WTC11 (cell line): ENCODE results near the gene STYXL2. TPM values are rescaled to one million over a fixed set of nuclear protein-coding genes. Genes with fewer than 3 reads are reported as not detected.

Source experiments
- ATAC-seq: fragments of 200-7000 bp; cut with Tn5 transposase; 2 replicates; pipeline ENCODE4 v1.10.0; 2021; ENCODE audit warnings: mild to moderate bottlenecking, moderate library complexity
- CTCF ChIA-PET: fragments of 300-600 bp; sonication (Branson Sonifier 250); formaldehyde crosslinking; loops from one replicate; lab custom pipeline; 2021; ENCODE audit warnings: antibody characterized with exemption; lab: Charles Lee
- POLR2A ChIA-PET: fragments of 350-600 bp; sonication (Branson Sonifier 250); formaldehyde crosslinking; loops from one replicate; lab custom pipeline; 2021; ENCODE audit warnings: antibody characterized with exemption; lab: Charles Lee
- DNase-seq: peaks from one replicate; pipeline ENCODE4 v3.0.0; 2021; ENCODE audit warnings: low spot score
- H3K27ac Mint-ChIP-seq: 2 replicates; pipeline ENCODE4 v1.8.0; 2021; ENCODE audit warnings: mixed read lengths
- H3K27me3 Mint-ChIP-seq: 2 replicates; pipeline ENCODE4 v1.8.0; 2021; ENCODE audit warnings: low read depth, mild to moderate bottlenecking, moderate library complexity, mixed read lengths
- H3K36me3 Mint-ChIP-seq: 2 replicates; pipeline ENCODE4 v1.8.0; 2021; ENCODE audit warnings: mixed read lengths
- H3K4me1 Mint-ChIP-seq: 2 replicates; pipeline ENCODE4 v1.8.0; 2022; ENCODE audit warnings: mixed read lengths
- H3K4me3 Mint-ChIP-seq: 2 replicates; pipeline ENCODE4 v1.8.0; 2021; ENCODE audit warnings: mild to moderate bottlenecking, moderate library complexity, mixed read lengths
- H3K9me3 Mint-ChIP-seq: 2 replicates; pipeline ENCODE4 v1.8.0; 2021; ENCODE audit warnings: mixed read lengths
- ETV6 ChIP-seq: sonication (generic); formaldehyde crosslinking; IDR thresholded peaks from 2 replicates; pipeline ENCODE4 v1.8.1; 2022; ENCODE audit warnings: mild to moderate bottlenecking, missing genetic modification reagents
- GABPB1 ChIP-seq: sonication (generic); formaldehyde crosslinking; IDR thresholded peaks from 2 replicates; pipeline ENCODE4 v1.8.1; 2023; ENCODE audit warnings: mild to moderate bottlenecking, missing genetic modification reagents
- JAZF1 ChIP-seq: fragments of 250-450 bp; sonication (Bioruptor Pico); IDR thresholded peaks from 2 replicates; pipeline ENCODE4 v1.9.0; 2021; ENCODE audit warnings: moderate library complexity, mild to moderate bottlenecking, inconsistent platforms
- KAT7 ChIP-seq: sonication (generic); formaldehyde crosslinking; IDR thresholded peaks from 2 replicates; pipeline ENCODE4 v1.8.1; 2023; ENCODE audit warnings: missing genetic modification reagents, mild to moderate bottlenecking, borderline replicate concordance
- NFE2L1 ChIP-seq: sonication (generic); formaldehyde crosslinking; IDR thresholded peaks from 2 replicates; pipeline ENCODE4 v1.8.1; 2023; ENCODE audit warnings: missing genetic modification reagents
- NR1H2 ChIP-seq: sonication (generic); formaldehyde crosslinking; IDR thresholded peaks from 2 replicates; pipeline ENCODE4 v1.9.0; 2021; ENCODE audit warnings: mild to moderate bottlenecking, moderate library complexity, missing genetic modification reagents
- OVOL2 ChIP-seq: fragments of 250-450 bp; sonication (Bioruptor Pico); IDR thresholded peaks from 2 replicates; pipeline ENCODE4 v1.9.0; 2021; ENCODE audit warnings: mild to moderate bottlenecking, borderline replicate concordance
- SMAD3 ChIP-seq: sonication (generic); formaldehyde crosslinking; IDR thresholded peaks from 2 replicates; pipeline ENCODE4 v1.8.0; 2022; ENCODE audit warnings: missing genetic modification reagents, mild to moderate bottlenecking, borderline replicate concordance
- SMAD4 ChIP-seq: sonication (generic); formaldehyde crosslinking; IDR thresholded peaks from 2 replicates; pipeline ENCODE4 v1.8.0; 2022; ENCODE audit warnings: mild to moderate bottlenecking, missing genetic modification reagents
- SOX15 ChIP-seq: fragments of 250-450 bp; sonication (Bioruptor Pico); IDR thresholded peaks from 2 replicates; pipeline ENCODE4 v1.9.0; 2021; ENCODE audit warnings: mild to moderate bottlenecking
- ZNF263 ChIP-seq: sonication (generic); formaldehyde crosslinking; IDR thresholded peaks from 2 replicates; pipeline ENCODE4 v1.8.1; 2022; ENCODE audit warnings: low read depth, mild to moderate bottlenecking, moderate library complexity, missing genetic modification reagents
- ZNF423 ChIP-seq: fragments of 250-450 bp; sonication (Bioruptor Pico); IDR thresholded peaks from 2 replicates; pipeline ENCODE4 v2.1.2; 2022; ENCODE audit warnings: mild to moderate bottlenecking, moderate library complexity
- ZNF671 ChIP-seq: fragments of 250-450 bp; sonication (Bioruptor Pico); IDR thresholded peaks from 2 replicates; pipeline ENCODE4 v1.8.0; 2021; ENCODE audit warnings: mild to moderate bottlenecking
- total RNA-seq: library from RNA; stranded (reverse); gene quantifications from 3 replicates; pipeline ENCODE4 v1.2.3, GENCODE V29; 2021
- TF ChIP-seq, protein P1 (sequence below): sonication (generic); formaldehyde crosslinking; IDR thresholded peaks from 2 replicates; pipeline ENCODE4 v1.8.1; 2023; ENCODE audit warnings: mild to moderate bottlenecking, missing genetic modification reagents
- TF ChIP-seq, protein P2 (sequence below): fragments of 250-450 bp; sonication (Bioruptor Pico); IDR thresholded peaks from 2 replicates; pipeline ENCODE4 v1.8.0; 2021; ENCODE audit warnings: mild to moderate bottlenecking
- TF ChIP-seq, protein P3 (sequence below): sonication (generic); formaldehyde crosslinking; IDR thresholded peaks from 2 replicates; pipeline ENCODE4 v1.8.0; 2022; ENCODE audit warnings: mild to moderate bottlenecking, missing genetic modification reagents
- TF ChIP-seq, protein P4 (sequence below): sonication (generic); formaldehyde crosslinking; conservative IDR thresholded peaks from 2 replicates; pipeline ENCODE4 v1.8.1; 2022; ENCODE audit warnings: mild to moderate bottlenecking, missing genetic modification reagents
- TF ChIP-seq, protein P5 (sequence below): sonication (generic); formaldehyde crosslinking; IDR thresholded peaks from 2 replicates; pipeline ENCODE4 v1.8.1; 2023; ENCODE audit warnings: mild to moderate bottlenecking, missing genetic modification reagents, borderline replicate concordance
- TF ChIP-seq, protein P6 (sequence below): sonication (generic); formaldehyde crosslinking; IDR thresholded peaks from 2 replicates; pipeline ENCODE4 v1.8.1; 2022; ENCODE audit warnings: mild to moderate bottlenecking, moderate library complexity, missing genetic modification reagents
- TF ChIP-seq, protein P7 (sequence below): sonication (generic); formaldehyde crosslinking; IDR thresholded peaks from 2 replicates; pipeline ENCODE4 v1.8.0; 2023; ENCODE audit warnings: missing genetic modification reagents, mild to moderate bottlenecking, borderline replicate concordance

The STYXL2 gene
- total RNA-seq, 1 experiment from 2014 or later, result 0.59 TPM

DNA sequence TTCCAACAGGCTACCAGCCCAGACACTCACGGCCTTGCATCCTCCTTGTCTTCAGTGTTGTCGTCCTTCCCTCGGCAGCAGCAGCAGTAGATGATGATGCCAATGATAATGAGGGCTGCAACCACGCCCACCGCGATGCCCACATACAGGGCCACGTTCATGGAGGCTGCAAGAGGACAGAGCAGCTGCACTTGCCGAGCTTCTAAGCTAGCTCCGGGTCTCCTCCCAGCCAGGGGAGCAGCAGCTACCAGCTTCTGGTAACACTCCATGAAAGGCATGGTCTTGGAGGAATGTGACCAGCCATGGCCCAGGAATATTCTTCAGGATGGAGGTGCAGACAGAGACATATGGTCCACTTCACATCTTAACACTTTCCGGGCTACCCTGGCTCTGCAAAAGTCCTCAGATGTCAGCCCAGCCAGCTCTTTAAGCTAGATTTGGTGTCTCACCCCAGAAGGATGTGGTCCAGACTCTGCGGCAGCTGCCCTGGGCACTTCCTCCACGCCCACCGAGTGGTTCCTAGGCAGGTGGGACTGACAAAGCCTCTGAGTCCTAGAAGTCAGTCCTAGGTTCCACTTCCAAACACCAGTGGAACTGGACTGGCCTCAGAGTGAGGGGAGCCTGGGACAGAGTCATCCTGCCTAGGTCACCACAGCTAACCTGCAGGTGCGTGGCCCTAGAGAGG is 38.8 kb upstream of the STYXL2 start:
- Mint-ChIP-seq H3K4me1 (peaks cover 14% of the 10 kb centered on the region), H3K27ac (no peak overlapping the region)
- CTCF ChIA-PET, result interaction anchor here (1.0 to 11.5 kb wide), 3 partner anchors 11 to 171 kb away, joined by 3 to 400 read pairs (median 9); no protein-coding TSS in a partner anchor

DNA sequence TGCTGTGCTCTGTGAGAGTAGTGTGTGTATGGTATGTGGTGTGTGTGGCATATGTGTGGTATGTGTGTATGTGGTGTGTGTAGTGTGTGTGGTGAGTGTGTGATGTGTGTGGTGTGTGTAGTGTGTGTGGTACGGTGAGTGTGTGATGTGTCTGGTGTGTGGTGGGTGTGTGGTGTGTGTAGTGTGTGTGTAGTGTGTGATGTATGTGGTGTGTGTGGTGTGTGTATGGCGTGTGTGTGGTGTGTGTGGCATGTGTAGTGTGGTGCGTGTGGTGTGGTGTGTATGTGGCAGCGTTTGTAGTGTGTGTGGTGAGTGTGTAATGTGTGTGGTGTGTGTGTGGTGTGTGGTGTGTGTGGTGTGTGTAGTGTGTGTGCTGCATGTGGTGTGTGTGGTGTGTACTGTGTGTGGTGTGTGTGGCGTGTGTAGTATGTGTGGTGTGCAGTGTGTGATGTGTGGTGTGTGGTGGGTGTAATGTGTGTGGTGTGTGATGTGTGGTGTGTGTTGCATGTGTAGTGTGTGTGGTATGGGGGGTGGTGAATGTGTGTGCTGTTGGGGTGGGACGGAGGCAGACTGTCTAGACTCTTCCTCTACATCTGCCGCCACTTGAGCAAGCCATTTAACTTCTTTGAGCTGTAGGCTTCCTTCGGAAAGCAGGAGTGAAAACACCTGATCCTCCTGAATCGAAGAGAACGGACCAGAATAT is 37.2 kb upstream of the STYXL2 start:
- no peaks in the 10 kb centered on the region for H3K36me3 Mint-ChIP-seq
- POLR2A ChIA-PET, result interaction anchor here (0.8 to 1.0 kb wide), 2 partner anchors 146 to 201 kb away, joined by 3 read pairs; no protein-coding TSS in a partner anchor
- TF ChIP-seq KAT7 (CRISPR knock-in tag) (no peak), SOX15 (CRISPR knock-in tag) (no peak), ZNF671 (CRISPR knock-in tag) (no peak), GABPB1 (CRISPR knock-in tag) (no peak), ZNF423 (CRISPR knock-in tag) (no peak), SMAD4 (CRISPR knock-in tag) (no peak), NR1H2 (no peak), JAZF1 (no peak), SMAD3 (CRISPR knock-in tag) (no peak), ETV6 (CRISPR knock-in tag) (no peak), OVOL2 (CRISPR knock-in tag) (no peak)
- TF ChIP-seq, protein P1, sequence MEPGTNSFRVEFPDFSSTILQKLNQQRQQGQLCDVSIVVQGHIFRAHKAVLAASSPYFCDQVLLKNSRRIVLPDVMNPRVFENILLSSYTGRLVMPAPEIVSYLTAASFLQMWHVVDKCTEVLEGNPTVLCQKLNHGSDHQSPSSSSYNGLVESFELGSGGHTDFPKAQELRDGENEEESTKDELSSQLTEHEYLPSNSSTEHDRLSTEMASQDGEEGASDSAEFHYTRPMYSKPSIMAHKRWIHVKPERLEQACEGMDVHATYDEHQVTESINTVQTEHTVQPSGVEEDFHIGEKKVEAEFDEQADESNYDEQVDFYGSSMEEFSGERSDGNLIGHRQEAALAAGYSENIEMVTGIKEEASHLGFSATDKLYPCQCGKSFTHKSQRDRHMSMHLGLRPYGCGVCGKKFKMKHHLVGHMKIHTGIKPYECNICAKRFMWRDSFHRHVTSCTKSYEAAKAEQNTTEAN (CRISPR knock-in tag), result no peak
- TF ChIP-seq, protein P2, sequence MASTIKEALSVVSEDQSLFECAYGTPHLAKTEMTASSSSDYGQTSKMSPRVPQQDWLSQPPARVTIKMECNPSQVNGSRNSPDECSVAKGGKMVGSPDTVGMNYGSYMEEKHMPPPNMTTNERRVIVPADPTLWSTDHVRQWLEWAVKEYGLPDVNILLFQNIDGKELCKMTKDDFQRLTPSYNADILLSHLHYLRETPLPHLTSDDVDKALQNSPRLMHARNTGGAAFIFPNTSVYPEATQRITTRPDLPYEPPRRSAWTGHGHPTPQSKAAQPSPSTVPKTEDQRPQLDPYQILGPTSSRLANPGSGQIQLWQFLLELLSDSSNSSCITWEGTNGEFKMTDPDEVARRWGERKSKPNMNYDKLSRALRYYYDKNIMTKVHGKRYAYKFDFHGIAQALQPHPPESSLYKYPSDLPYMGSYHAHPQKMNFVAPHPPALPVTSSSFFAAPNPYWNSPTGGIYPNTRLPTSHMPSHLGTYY (CRISPR knock-in tag), result no peak
- TF ChIP-seq, protein P3, sequence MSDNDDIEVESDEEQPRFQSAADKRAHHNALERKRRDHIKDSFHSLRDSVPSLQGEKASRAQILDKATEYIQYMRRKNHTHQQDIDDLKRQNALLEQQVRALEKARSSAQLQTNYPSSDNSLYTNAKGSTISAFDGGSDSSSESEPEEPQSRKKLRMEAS (CRISPR knock-in tag), result no peak
- TF ChIP-seq, protein P4, sequence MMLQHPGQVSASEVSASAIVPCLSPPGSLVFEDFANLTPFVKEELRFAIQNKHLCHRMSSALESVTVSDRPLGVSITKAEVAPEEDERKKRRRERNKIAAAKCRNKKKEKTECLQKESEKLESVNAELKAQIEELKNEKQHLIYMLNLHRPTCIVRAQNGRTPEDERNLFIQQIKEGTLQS (CRISPR knock-in tag), result no peak
- TF ChIP-seq, protein P5, sequence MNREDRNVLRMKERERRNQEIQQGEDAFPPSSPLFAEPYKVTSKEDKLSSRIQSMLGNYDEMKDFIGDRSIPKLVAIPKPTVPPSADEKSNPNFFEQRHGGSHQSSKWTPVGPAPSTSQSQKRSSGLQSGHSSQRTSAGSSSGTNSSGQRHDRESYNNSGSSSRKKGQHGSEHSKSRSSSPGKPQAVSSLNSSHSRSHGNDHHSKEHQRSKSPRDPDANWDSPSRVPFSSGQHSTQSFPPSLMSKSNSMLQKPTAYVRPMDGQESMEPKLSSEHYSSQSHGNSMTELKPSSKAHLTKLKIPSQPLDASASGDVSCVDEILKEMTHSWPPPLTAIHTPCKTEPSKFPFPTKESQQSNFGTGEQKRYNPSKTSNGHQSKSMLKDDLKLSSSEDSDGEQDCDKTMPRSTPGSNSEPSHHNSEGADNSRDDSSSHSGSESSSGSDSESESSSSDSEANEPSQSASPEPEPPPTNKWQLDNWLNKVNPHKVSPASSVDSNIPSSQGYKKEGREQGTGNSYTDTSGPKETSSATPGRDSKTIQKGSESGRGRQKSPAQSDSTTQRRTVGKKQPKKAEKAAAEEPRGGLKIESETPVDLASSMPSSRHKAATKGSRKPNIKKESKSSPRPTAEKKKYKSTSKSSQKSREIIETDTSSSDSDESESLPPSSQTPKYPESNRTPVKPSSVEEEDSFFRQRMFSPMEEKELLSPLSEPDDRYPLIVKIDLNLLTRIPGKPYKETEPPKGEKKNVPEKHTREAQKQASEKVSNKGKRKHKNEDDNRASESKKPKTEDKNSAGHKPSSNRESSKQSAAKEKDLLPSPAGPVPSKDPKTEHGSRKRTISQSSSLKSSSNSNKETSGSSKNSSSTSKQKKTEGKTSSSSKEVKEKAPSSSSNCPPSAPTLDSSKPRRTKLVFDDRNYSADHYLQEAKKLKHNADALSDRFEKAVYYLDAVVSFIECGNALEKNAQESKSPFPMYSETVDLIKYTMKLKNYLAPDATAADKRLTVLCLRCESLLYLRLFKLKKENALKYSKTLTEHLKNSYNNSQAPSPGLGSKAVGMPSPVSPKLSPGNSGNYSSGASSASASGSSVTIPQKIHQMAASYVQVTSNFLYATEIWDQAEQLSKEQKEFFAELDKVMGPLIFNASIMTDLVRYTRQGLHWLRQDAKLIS, result no peak
- TF ChIP-seq, protein P6, sequence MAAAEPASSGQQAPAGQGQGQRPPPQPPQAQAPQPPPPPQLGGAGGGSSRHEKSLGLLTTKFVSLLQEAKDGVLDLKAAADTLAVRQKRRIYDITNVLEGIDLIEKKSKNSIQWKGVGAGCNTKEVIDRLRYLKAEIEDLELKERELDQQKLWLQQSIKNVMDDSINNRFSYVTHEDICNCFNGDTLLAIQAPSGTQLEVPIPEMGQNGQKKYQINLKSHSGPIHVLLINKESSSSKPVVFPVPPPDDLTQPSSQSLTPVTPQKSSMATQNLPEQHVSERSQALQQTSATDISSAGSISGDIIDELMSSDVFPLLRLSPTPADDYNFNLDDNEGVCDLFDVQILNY (CRISPR knock-in tag), result no peak

More for the DNA sequence above, 38.8 kb upstream of the STYXL2 start:
- Mint-ChIP-seq H3K36me3 (no peaks in the 10 kb centered on the region), H3K27me3 (peaks cover 4% of the 10 kb centered on the region; the same call in 1 of the 2 replicates), H3K4me3 (no peak overlapping the region), H3K9me3 (no peaks in the 10 kb centered on the region)
- ATAC-seq (no peak), DNase-seq (no peak)
- TF ChIP-seq ZNF263 (CRISPR knock-in tag) (no peak), NFE2L1 (CRISPR knock-in tag) (no peak)
- TF ChIP-seq, protein P7, sequence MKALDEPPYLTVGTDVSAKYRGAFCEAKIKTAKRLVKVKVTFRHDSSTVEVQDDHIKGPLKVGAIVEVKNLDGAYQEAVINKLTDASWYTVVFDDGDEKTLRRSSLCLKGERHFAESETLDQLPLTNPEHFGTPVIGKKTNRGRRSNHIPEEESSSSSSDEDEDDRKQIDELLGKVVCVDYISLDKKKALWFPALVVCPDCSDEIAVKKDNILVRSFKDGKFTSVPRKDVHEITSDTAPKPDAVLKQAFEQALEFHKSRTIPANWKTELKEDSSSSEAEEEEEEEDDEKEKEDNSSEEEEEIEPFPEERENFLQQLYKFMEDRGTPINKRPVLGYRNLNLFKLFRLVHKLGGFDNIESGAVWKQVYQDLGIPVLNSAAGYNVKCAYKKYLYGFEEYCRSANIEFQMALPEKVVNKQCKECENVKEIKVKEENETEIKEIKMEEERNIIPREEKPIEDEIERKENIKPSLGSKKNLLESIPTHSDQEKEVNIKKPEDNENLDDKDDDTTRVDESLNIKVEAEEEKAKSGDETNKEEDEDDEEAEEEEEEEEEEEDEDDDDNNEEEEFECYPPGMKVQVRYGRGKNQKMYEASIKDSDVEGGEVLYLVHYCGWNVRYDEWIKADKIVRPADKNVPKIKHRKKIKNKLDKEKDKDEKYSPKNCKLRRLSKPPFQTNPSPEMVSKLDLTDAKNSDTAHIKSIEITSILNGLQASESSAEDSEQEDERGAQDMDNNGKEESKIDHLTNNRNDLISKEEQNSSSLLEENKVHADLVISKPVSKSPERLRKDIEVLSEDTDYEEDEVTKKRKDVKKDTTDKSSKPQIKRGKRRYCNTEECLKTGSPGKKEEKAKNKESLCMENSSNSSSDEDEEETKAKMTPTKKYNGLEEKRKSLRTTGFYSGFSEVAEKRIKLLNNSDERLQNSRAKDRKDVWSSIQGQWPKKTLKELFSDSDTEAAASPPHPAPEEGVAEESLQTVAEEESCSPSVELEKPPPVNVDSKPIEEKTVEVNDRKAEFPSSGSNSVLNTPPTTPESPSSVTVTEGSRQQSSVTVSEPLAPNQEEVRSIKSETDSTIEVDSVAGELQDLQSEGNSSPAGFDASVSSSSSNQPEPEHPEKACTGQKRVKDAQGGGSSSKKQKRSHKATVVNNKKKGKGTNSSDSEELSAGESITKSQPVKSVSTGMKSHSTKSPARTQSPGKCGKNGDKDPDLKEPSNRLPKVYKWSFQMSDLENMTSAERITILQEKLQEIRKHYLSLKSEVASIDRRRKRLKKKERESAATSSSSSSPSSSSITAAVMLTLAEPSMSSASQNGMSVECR (CRISPR knock-in tag), result no peak
- POLR2A ChIA-PET, result no interaction called here

More for the DNA sequence above, 37.2 kb upstream of the STYXL2 start:
- Mint-ChIP-seq H3K27me3 (peaks cover 4% of the 10 kb centered on the region; the same call in 1 of the 2 replicates), H3K27ac (no peak overlapping the region), H3K4me1 (peaks cover 17% of the 10 kb centered on the region), H3K9me3 (no peaks in the 10 kb centered on the region), H3K4me3 (no peak overlapping the region)
- ATAC-seq (0 out of 2 replicates have a peak, but pooled peaks have one; percentile 3), DNase-seq (no peak)
- CTCF ChIA-PET, result interaction anchor here (0.6 to 11.5 kb wide), 30 partner anchors 9 to 483 kb away, joined by 3 to 400 read pairs (median 3); partner anchors contain the start of genes ILDR2 and TADA1
